Nephron progenitor cell (in vitro differentiated cells): ENCODE results near the gene SIPA1.

Source experiments
- DNase-seq: peaks from one replicate; pipeline ENCODE4 v3.0.0; 2021
- H3K27ac Mint-ChIP-seq: 2 replicates; pipeline ENCODE4 v1.8.0; 2021; ENCODE audit warnings: mild to moderate bottlenecking, moderate library complexity, mixed read lengths
- H3K27me3 Mint-ChIP-seq: 2 replicates; pipeline ENCODE4 v1.8.0; 2021; ENCODE audit warnings: mild to moderate bottlenecking, low read depth, mixed read lengths; ENCODE audit not compliant: poor library complexity
- H3K36me3 Mint-ChIP-seq: 2 replicates; pipeline ENCODE4 v1.8.0; 2021; ENCODE audit warnings: low read depth, mixed read lengths
- H3K4me1 Mint-ChIP-seq: 2 replicates; pipeline ENCODE4 v1.8.0; 2021; ENCODE audit warnings: mixed read lengths
- H3K4me3 Mint-ChIP-seq: 2 replicates; pipeline ENCODE4 v1.8.0; 2021; ENCODE audit warnings: mild to moderate bottlenecking, moderate library complexity, mixed read lengths
- H3K9me3 Mint-ChIP-seq: 2 replicates; pipeline ENCODE4 v1.8.0; 2021; ENCODE audit warnings: mild to moderate bottlenecking, moderate library complexity, mixed read lengths
- CTCF ChIP-seq: fragments of 200-600 bp; sonication (generic); IDR thresholded peaks from 2 replicates; pipeline ENCODE4 v1.5.0; 2021; ENCODE audit warnings: antibody characterized with exemption

Gene SIPA1

GRCh38 chr11:65592858-65593517 is 44.9 kb upstream of the SIPA1 start:
- peaks cover 10% of the 10 kb centered on the region for H3K36me3 Mint-ChIP-seq
- peaks cover 51% of the 10 kb centered on the region for H3K4me1 Mint-ChIP-seq
- no peak overlapping the region for H3K27ac Mint-ChIP-seq
- no peak for DNase-seq
- no peak for TF ChIP-seq CTCF
- H3K9me3 Mint-ChIP-seq: no peaks in the 10 kb centered on the region
- H3K27me3 Mint-ChIP-seq: peaks cover 47% of the 10 kb centered on the region
- peak overlapping the region; percentile 62 for H3K4me3 Mint-ChIP-seq

GRCh38 chr11:65593518-65594414 is 44.1 kb upstream of the SIPA1 start:
- TF ChIP-seq CTCF: peak; percentile 64

GRCh38 chr11:65595131-65595530 is 42.8 kb upstream of the SIPA1 start:
- Mint-ChIP-seq H3K27ac (no peak overlapping the region), H3K9me3 (no peaks in the 10 kb centered on the region), H3K4me1 (peaks cover 32% of the 10 kb centered on the region), H3K4me3 (no peak overlapping the region), H3K36me3 (peaks cover 15% of the 10 kb centered on the region), H3K27me3 (peaks cover 38% of the 10 kb centered on the region)
- no peak for TF ChIP-seq CTCF
- DNase-seq: no peak

More at GRCh38 chr11:65593518-65594414, 44.1 kb upstream of the SIPA1 start:
- H3K4me1 Mint-ChIP-seq: peaks cover 44% of the 10 kb centered on the region
- no peak overlapping the region for H3K27ac Mint-ChIP-seq
- H3K9me3 Mint-ChIP-seq: no peaks in the 10 kb centered on the region
- peaks cover 43% of the 10 kb centered on the region for H3K27me3 Mint-ChIP-seq
- H3K36me3 Mint-ChIP-seq: peaks cover 10% of the 10 kb centered on the region
- peak; percentile 61 for DNase-seq
- H3K4me3 Mint-ChIP-seq: peak overlapping the region; percentile 62

GRCh38 chr11:65595543-65596281 is 42.2 kb upstream of the SIPA1 start, which contains the start of gene KCNK7:
Gene KCNK7 (minus strand): TSS chr11:65595800. CDS start chr11:65595772, 28 bp downstream.
- no peak for DNase-seq
- no peaks in the 10 kb centered on the region for H3K9me3 Mint-ChIP-seq
- no peak within 1 kb of the TSS for H3K4me3 Mint-ChIP-seq
- peaks cover 12% of the 10 kb centered on the region for H3K36me3 Mint-ChIP-seq
- H3K27me3 Mint-ChIP-seq: peaks cover 33% of the 10 kb centered on the region
- peaks cover 27% of the 10 kb centered on the region for H3K4me1 Mint-ChIP-seq
- no peak for TF ChIP-seq CTCF
- H3K27ac Mint-ChIP-seq: no peak within 1 kb of the TSS

- peaks cover 22% of the 10 kb centered on the region for H3K4me1 Mint-ChIP-seq
- no peak for TF ChIP-seq CTCF
- DNase-seq: no peak
- peaks cover 25% of the 10 kb centered on the region for H3K27me3 Mint-ChIP-seq
- H3K9me3 Mint-ChIP-seq: no peaks in the 10 kb centered on the region
- H3K27ac Mint-ChIP-seq: no peak overlapping the region
- H3K36me3 Mint-ChIP-seq: peaks cover 17% of the 10 kb centered on the region
- H3K4me3 Mint-ChIP-seq: no peak overlapping the region
These were observed 41.4 kb upstream of the SIPA1 start for GRCh38 chr11:65596520-65596919.
